ENCODE measurements around the gene PITPNC1. TPM values are rescaled to one million over a fixed set of nuclear protein-coding genes. Genes with fewer than 3 reads are reported as not detected.

The PITPNC1 gene
- total RNA-seq, 4 donors from 2014 or later: 7.6 to 30.1 (median 15.1) TPM

GRCh38 chr17:67657596-67657995 lies 280.5 kb downstream of the PITPNC1 start:
- H3K36me3 ChIP-seq: no peaks in the 10 kb centered on the region
- H3K9me3 ChIP-seq: no peaks in the 10 kb centered on the region
- H3K27me3 ChIP-seq: no peaks in the 10 kb centered on the region
- H3K27ac ChIP-seq: no peak overlapping the region
- H3K4me1 ChIP-seq: no peaks in the 10 kb centered on the region
- TF ChIP-seq EP300 (IDR thresholded peaks at IDR 0.05) (no peak), POLR2AphosphoS5 (IDR thresholded peaks at IDR 0.05) (no peak)
- no peak for ATAC-seq
- 95 to 98% methylated on average over 4 of the region's 4 CpGs for WGBS, 2 donors (ENCODE audit: low coverage in 1 of 2)
- no peak overlapping the region for H3K4me3 ChIP-seq

- Histone ChIP-seq H3K4me1 (no peaks in the 10 kb centered on the region), H3K9me3 (no peaks in the 10 kb centered on the region), H3K27me3 (no peaks in the 10 kb centered on the region), H3K36me3 (no peaks in the 10 kb centered on the region), H3K27ac (no peak overlapping the region), H3K4me3 (no peak overlapping the region)
- ATAC-seq: no peak
- TF ChIP-seq POLR2AphosphoS5 (IDR thresholded peaks at IDR 0.05) (no peak), CTCF (IDR thresholded peaks at IDR 0.05) (no peak), POLR2A (IDR thresholded peaks at IDR 0.05) (no peak), EP300 (IDR thresholded peaks at IDR 0.05) (no peak)
- 100% methylated on average over 3 to 4 of the region's 4 CpGs for WGBS, 2 donors (ENCODE audit: low coverage in 1 of 2)
Measured at GRCh38 chr17:67658265-67658664, 281.2 kb downstream of the PITPNC1 start.

DNA sequence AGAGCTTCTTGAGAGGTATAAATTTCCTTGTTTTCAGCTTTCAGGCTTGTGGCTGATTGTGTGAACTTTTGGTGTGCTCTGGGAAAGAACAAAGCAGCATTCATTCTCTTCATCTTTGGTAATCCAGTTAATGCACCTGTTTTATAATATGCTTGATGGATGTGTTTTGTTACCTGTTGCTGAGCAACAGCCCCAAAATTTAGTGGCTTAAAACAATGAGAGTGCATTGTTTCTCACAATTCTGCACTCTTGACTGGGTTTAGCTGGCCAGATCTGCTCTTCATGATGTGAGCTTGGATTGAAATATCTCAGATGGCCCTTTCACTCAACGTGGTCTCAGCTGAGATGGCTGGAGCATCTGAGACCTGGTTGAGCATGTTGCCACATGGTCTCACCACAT lies 281.9 kb downstream of the PITPNC1 start:
- Histone ChIP-seq H3K9me3 (no peaks in the 10 kb centered on the region), H3K4me1 (no peaks in the 10 kb centered on the region), H3K36me3 (no peaks in the 10 kb centered on the region), H3K27ac (no peak overlapping the region), H3K27me3 (no peaks in the 10 kb centered on the region), H3K4me3 (no peak overlapping the region)
- ATAC-seq: no peak
- TF ChIP-seq CTCF (IDR thresholded peaks at IDR 0.05) (no peak), POLR2AphosphoS5 (IDR thresholded peaks at IDR 0.05) (no peak), EP300 (IDR thresholded peaks at IDR 0.05) (no peak), POLR2A (IDR thresholded peaks at IDR 0.05) (no peak)
- WGBS, 2 donors (ENCODE audit: low coverage in 1 of 2): 88% methylated on average over 1 of the region's 1 CpG; no CpG with 5 or more reads in 1 of the 2 donors

DNA sequence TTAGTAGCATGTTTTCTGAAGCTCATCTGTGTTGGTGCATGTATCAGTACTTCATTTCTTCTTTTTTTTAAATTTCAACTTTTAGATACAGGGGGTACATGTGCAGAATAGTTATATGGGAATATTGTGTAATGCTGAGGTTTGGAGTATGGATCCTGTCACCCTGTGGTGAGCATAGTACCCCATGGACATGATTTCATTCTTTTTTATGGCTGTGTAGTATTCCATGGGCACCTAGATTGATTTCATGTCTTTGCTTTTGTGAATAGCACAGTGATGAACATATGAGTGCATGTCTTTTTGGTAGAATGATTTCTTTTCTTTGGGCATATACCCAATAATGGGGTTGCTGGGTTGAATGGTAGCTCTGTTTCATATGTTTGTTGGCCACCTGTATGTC lies 285.6 kb downstream of the PITPNC1 start:
- no peaks in the 10 kb centered on the region for H3K4me1 ChIP-seq
- no peak overlapping the region for H3K4me3 ChIP-seq
- no peaks in the 10 kb centered on the region for H3K27me3 ChIP-seq
- H3K36me3 ChIP-seq: no peaks in the 10 kb centered on the region
- H3K27ac ChIP-seq: no peak overlapping the region
- TF ChIP-seq EP300 (IDR thresholded peaks at IDR 0.05) (no peak), POLR2A (IDR thresholded peaks at IDR 0.05) (no peak), CTCF (IDR thresholded peaks at IDR 0.05) (no peak)
- no peak for ATAC-seq
- H3K9me3 ChIP-seq: no peaks in the 10 kb centered on the region

GRCh38 chr17:67663457-67663856 lies 286.4 kb downstream of the PITPNC1 start:
- Histone ChIP-seq H3K36me3 (no peaks in the 10 kb centered on the region), H3K27me3 (no peaks in the 10 kb centered on the region), H3K4me1 (no peaks in the 10 kb centered on the region), H3K4me3 (no peak overlapping the region), H3K9me3 (no peaks in the 10 kb centered on the region), H3K27ac (no peak overlapping the region)
- ATAC-seq: no peak
- 88 to 95% methylated on average over 7 to 9 of the region's 9 CpGs for WGBS, 2 donors (ENCODE audit: low coverage in 1 of 2)
- TF ChIP-seq CTCF (IDR thresholded peaks at IDR 0.05) (no peak), POLR2A (IDR thresholded peaks at IDR 0.05) (no peak), POLR2AphosphoS5 (IDR thresholded peaks at IDR 0.05) (no peak), EP300 (IDR thresholded peaks at IDR 0.05) (no peak)

Measured in gastroesophageal sphincter (tissue), 4 donors.